ENCODE measurements around the gene SCFD2. TPM values are rescaled to one million over a fixed set of nuclear protein-coding genes. Genes with fewer than 3 reads are reported as not detected.

Gene SCFD2
- total RNA-seq, 1 experiment from 2014 or later, result 7.4 TPM

GRCh38 chr4:53349091-53349491 lies 16.8 kb downstream of the SCFD2 start:
- DNase-seq (ENCODE audit: low read depth, low spot score) (no peak), ATAC-seq (no peak)
- ChIA-PET POLR2A (no interaction called here), CTCF (no interaction called here)
- Histone ChIP-seq H3K9me3 (ENCODE audit: control insufficient read depth, insufficient read depth, low read depth, low read length) (no peaks in the 10 kb centered on the region), H3K27ac (ENCODE audit: low read length) (no peak overlapping the region), H3K4me3 (ENCODE audit: low read depth in 2 of 2, low read length in 2 of 2) (no peak overlapping the region), H3K4me1 (ENCODE audit: control insufficient read depth, insufficient read depth, low read length) (peaks cover 3% of the 10 kb centered on the region; the same call in 1 of the 2 replicates), H3K27me3 (ENCODE audit: control insufficient read depth, insufficient read depth, low read length) (no peaks in the 10 kb centered on the region), H3K36me3 (ENCODE audit: control insufficient read depth, insufficient read depth, low read length) (no peaks in the 10 kb centered on the region; the same call in 1 of the 2 replicates)
- in situ Hi-C loops (cut with HindIII; ENCODE audit: low pct_unique_long_range_greater_than_20kb, low sequenced_read_pairs) (no loop called here), intact Hi-C loops (cut with micrococcal nuclease; ENCODE audit: unreplicated experiment) (no loop called here)
- TF ChIP-seq TCF7L2 (IDR thresholded peaks at IDR 0.05; ENCODE audit: low read depth, low read length) (no peak), SIN3A (IDR thresholded peaks at IDR 0.05; ENCODE audit: borderline replicate concordance, insufficient read depth, low read depth, low read length) (no peak)
- no TSS peak for BruUV-seq (replicated peaks)

- peaks cover 3% of the 10 kb centered on the region; the same call in 1 of the 2 replicates for H3K4me1 ChIP-seq (ENCODE audit: control insufficient read depth, insufficient read depth, low read length)
- no peaks in the 10 kb centered on the region for H3K27me3 ChIP-seq (ENCODE audit: control insufficient read depth, insufficient read depth, low read length)
- H3K4me3 ChIP-seq (ENCODE audit: low read depth in 2 of 2, low read length in 2 of 2), result no peak overlapping the region
- no peak overlapping the region for H3K27ac ChIP-seq (ENCODE audit: low read length)
- ATAC-seq, result no peak
- no peaks in the 10 kb centered on the region for H3K9me3 ChIP-seq (ENCODE audit: control insufficient read depth, insufficient read depth, low read depth, low read length)
- H3K36me3 ChIP-seq (ENCODE audit: control insufficient read depth, insufficient read depth, low read length), result no peaks in the 10 kb centered on the region; the same call in 1 of the 2 replicates
- DNase-seq (ENCODE audit: low read depth, low spot score), result no peak
- in situ Hi-C loops (cut with HindIII; ENCODE audit: low pct_unique_long_range_greater_than_20kb, low sequenced_read_pairs), result no loop called here
- TF ChIP-seq POLR2AphosphoS5 (IDR thresholded peaks at IDR 0.05; ENCODE audit: low read depth, low read length) (no peak), TCF7L2 (IDR thresholded peaks at IDR 0.05; ENCODE audit: low read depth, low read length) (no peak), REST (IDR thresholded peaks at IDR 0.05; ENCODE audit: insufficient read depth in 1 of 2, low read depth in 2 of 2, low read length in 1 of 2) (no peak), SIN3A (IDR thresholded peaks at IDR 0.05; ENCODE audit: borderline replicate concordance, insufficient read depth, low read depth, low read length) (no peak), CTCF (IDR thresholded peaks at IDR 0.05) (no peak)
- intact Hi-C loops (cut with micrococcal nuclease; ENCODE audit: unreplicated experiment), result no loop called here
- ChIA-PET CTCF (no interaction called here), POLR2A (no interaction called here)
- no TSS peak for BruUV-seq (replicated peaks)
Measured at GRCh38 chr4:53348046-53348445, 17.8 kb downstream of the SCFD2 start.

- in situ Hi-C loops (cut with HindIII; ENCODE audit: low pct_unique_long_range_greater_than_20kb, low sequenced_read_pairs), result no loop called here
Measured at GRCh38 chr4:53346920-53347852, 18.7 kb downstream of the SCFD2 start.

More at GRCh38 chr4:53346920-53347852, 18.7 kb downstream of the SCFD2 start:
- no peak overlapping the region for H3K4me3 ChIP-seq (ENCODE audit: low read depth in 2 of 2, low read length in 2 of 2)
- no peak for DNase-seq (ENCODE audit: low read depth, low spot score)
- TF ChIP-seq POLR2AphosphoS5 (IDR thresholded peaks at IDR 0.05; ENCODE audit: low read depth, low read length) (no peak), REST (IDR thresholded peaks at IDR 0.05; ENCODE audit: insufficient read depth in 1 of 2, low read depth in 2 of 2, low read length in 1 of 2) (no peak), CTCF (IDR thresholded peaks at IDR 0.05) (no peak), TCF7L2 (IDR thresholded peaks at IDR 0.05; ENCODE audit: low read depth, low read length) (no peak), SIN3A (IDR thresholded peaks at IDR 0.05; ENCODE audit: borderline replicate concordance, insufficient read depth, low read depth, low read length) (no peak)
- no peaks in the 10 kb centered on the region for H3K27me3 ChIP-seq (ENCODE audit: control insufficient read depth, insufficient read depth, low read length)
- ChIA-PET CTCF (no interaction called here), POLR2A (no interaction called here)
- peaks cover 3% of the 10 kb centered on the region; the same call in 1 of the 2 replicates for H3K4me1 ChIP-seq (ENCODE audit: control insufficient read depth, insufficient read depth, low read length)
- ATAC-seq, result peak; percentile 34; the same call in 1 of the 2 replicates
- H3K27ac ChIP-seq (ENCODE audit: low read length), result no peak overlapping the region
- BruUV-seq (replicated peaks), result no TSS peak
- H3K36me3 ChIP-seq (ENCODE audit: control insufficient read depth, insufficient read depth, low read length), result no peaks in the 10 kb centered on the region; the same call in 1 of the 2 replicates
- intact Hi-C loops (cut with micrococcal nuclease; ENCODE audit: unreplicated experiment), result no loop called here
- no peaks in the 10 kb centered on the region for H3K9me3 ChIP-seq (ENCODE audit: control insufficient read depth, insufficient read depth, low read depth, low read length)
